ENCODE measurements around the gene BAZ2B.

DNA sequence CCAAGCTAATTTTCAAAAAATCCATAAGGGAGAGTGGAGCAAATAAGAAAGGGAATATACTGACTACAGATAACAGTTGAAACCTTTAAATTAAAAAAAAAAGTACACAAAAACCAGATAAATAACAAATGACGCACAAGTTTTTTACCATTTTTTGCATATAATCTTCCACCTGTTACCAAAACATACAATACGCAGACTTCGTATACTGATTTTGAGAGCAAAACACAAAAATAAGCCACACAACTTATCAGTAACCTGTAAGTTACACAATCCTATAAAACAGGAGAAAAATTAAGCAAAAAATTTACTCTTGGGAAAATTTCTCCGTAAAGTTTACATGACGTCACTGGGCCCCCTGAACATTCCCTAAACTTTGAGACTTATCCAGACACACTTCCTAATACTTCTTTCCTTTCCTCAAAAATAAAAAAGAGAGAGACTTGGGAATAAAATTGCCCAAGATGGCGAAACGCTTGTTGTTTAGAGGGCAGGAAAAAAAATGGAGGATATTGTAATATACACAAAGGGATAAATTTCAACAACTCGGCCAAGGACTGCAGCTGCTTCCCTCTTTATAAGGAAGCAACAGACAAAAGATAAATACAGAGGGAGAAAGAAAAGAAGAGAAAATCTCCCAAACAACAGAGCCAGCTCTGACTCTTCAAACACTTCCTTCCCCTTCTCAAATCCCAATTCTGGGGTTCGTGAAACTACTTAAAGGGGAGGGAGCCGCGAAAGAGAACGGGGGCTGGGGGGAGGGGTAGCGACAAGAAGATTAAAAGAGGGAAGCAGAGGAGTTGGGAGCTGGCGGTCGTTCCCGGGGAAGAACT lies 1.6 kb downstream of the BAZ2B start:
- no peak for TF ChIP-seq CTCF (IDR thresholded peaks at IDR 0.05 in 8 of 11, conservative IDR thresholded peaks at IDR 0.05 in 3 of 11)
- TF ChIP-seq POLR2AphosphoS5 (IDR thresholded peaks at IDR 0.05): no peak
- no peak for TF ChIP-seq POLR2A (IDR thresholded peaks at IDR 0.05)
